CD4-positive, alpha-beta T cell (primary cell): ENCODE measurements around the gene HOMER1. TPM values are rescaled to one million over a fixed set of nuclear protein-coding genes. Genes with fewer than 3 reads are reported as not detected.

Source experiments
- ATAC-seq: fragments of 200-7000 bp; cut with Tn5 transposase; one replicate; pipeline ENCODE4 v1.10.0; 2022; ENCODE audit warnings: mild to moderate bottlenecking; ENCODE audit not compliant: poor library complexity
- CTCF ChIA-PET: fragments of 350-600 bp; sonication (Branson Sonifier 250); formaldehyde crosslinking; loops from one replicate; lab custom pipeline; 2021; ENCODE audit warnings: antibody characterized with exemption, inconsistent platforms; lab: Charles Lee
- POLR2A ChIA-PET: fragments of 350-600 bp; sonication (Branson Sonifier 250); formaldehyde crosslinking; loops from one replicate; lab custom pipeline; 2021; ENCODE audit warnings: antibody characterized with exemption, inconsistent platforms; lab: Charles Lee
- DNase-seq, 14 experiments: peaks; one replicate each; pipeline ENCODE4 v3.0.0-alpha.2; 2013 to 2020; ENCODE audit warnings: mixed read lengths in 2 of 14
- H3K27ac ChIP-seq, 2 donors: one replicate each; pipeline versions ENCODE4 v1.5.1 to v1.7.0; 2013; ENCODE audit warnings: low read length in 2 of 2, low read depth in 1 of 2, mild to moderate bottlenecking in 1 of 2
- H3K27me3 ChIP-seq, 2 experiments: 1 replicate in 1 of 2; 2 replicates in 1 of 2; pipeline versions ENCODE4 v1.6.1 to v1.7.0; 2013; ENCODE audit warnings: low read length in 2 of 2, control low read depth in 1 of 2, mild to moderate bottlenecking in 1 of 2, moderate library complexity in 1 of 2; ENCODE audit not compliant: insufficient read depth in 2 of 2, control insufficient read depth in 1 of 2
- H3K36me3 ChIP-seq: one replicate; pipeline ENCODE4 v1.6.1; 2013; ENCODE audit warnings: low read length, control low read depth; ENCODE audit not compliant: insufficient read depth
- H3K4me1 ChIP-seq: one replicate; pipeline ENCODE4 v1.6.1; 2013; ENCODE audit warnings: low read length, control low read depth; ENCODE audit not compliant: insufficient read depth
- H3K4me3 ChIP-seq: one replicate; pipeline ENCODE4 v1.5.1; 2013; ENCODE audit warnings: mild to moderate bottlenecking, low read length, moderate library complexity
- H3K9me3 ChIP-seq, 2 experiments: 1 replicate in 1 of 2; 2 replicates in 1 of 2; pipeline versions ENCODE4 v1.6.1 to v1.7.0; 2013; ENCODE audit warnings: low read length in 2 of 2, mild to moderate bottlenecking in 2 of 2, control low read depth in 1 of 2, moderate library complexity in 1 of 2; ENCODE audit not compliant: control insufficient read depth in 1 of 2, insufficient read depth in 1 of 2
- H3K27ac Mint-ChIP-seq: one replicate; pipeline ENCODE4 v1.8.0; 2020; ENCODE audit warnings: mixed read lengths
- H3K27me3 Mint-ChIP-seq: one replicate; pipeline ENCODE4 v1.8.0; 2021; ENCODE audit warnings: mixed read lengths
- H3K36me3 Mint-ChIP-seq: one replicate; pipeline ENCODE4 v1.8.0; 2021; ENCODE audit warnings: low read depth, mixed read lengths
- H3K4me1 Mint-ChIP-seq: one replicate; pipeline ENCODE4 v1.8.0; 2021; ENCODE audit warnings: low read depth, mixed read lengths
- H3K4me3 Mint-ChIP-seq: one replicate; pipeline ENCODE4 v1.8.0; 2020; ENCODE audit warnings: mild to moderate bottlenecking, mixed read lengths
- H3K9me3 Mint-ChIP-seq: one replicate; pipeline ENCODE4 v1.8.0; 2020; ENCODE audit warnings: mixed read lengths
- intact Hi-C, 2 experiments: fragments of 100-400 bp; cut with DNase I in 1 of 2; cut with micrococcal nuclease in 1 of 2; formaldehyde crosslinking; loops; one replicate each; pipeline versions ENCODE4 v1.15.1 to v1.9.0; 2023 to 2025; cut with DNase I, micrococcal nuclease
- total RNA-seq, 174 experiments: library from RNA in 2 of 174; stranded (reverse) in 2 of 174; gene quantifications; one replicate each; pipeline ENCODE4 v1.2.3 and lab custom pipeline; 2021 to 2026
- TF ChIP-seq, protein P1 (sequence below): fragments of 200-600 bp; IDR thresholded peaks from one replicate; pipeline ENCODE4 v1.8.0; 2022; ENCODE audit warnings: antibody characterized with exemption, mild to moderate bottlenecking

The HOMER1 gene
- total RNA-seq, 2 experiments from 2014 or later: 2.1 TPM

GRCh38 chr5:79561525-79561893 lies 47.6 kb upstream of the HOMER1 start:
- ChIA-PET POLR2A (no interaction called here), CTCF (interaction anchor here (1.0 to 1.3 kb wide), 2 partner anchors 11 to 127 kb away, joined by 3 read pairs; no protein-coding TSS in a partner anchor)
- no peak for ATAC-seq
- H3K4me1 ChIP-seq: no peaks in the 10 kb centered on the region
- peaks cover 4% of the 10 kb centered on the region for H3K27me3 Mint-ChIP-seq
- no peaks in the 10 kb centered on the region for H3K9me3 Mint-ChIP-seq
- TF ChIP-seq, protein P1, sequence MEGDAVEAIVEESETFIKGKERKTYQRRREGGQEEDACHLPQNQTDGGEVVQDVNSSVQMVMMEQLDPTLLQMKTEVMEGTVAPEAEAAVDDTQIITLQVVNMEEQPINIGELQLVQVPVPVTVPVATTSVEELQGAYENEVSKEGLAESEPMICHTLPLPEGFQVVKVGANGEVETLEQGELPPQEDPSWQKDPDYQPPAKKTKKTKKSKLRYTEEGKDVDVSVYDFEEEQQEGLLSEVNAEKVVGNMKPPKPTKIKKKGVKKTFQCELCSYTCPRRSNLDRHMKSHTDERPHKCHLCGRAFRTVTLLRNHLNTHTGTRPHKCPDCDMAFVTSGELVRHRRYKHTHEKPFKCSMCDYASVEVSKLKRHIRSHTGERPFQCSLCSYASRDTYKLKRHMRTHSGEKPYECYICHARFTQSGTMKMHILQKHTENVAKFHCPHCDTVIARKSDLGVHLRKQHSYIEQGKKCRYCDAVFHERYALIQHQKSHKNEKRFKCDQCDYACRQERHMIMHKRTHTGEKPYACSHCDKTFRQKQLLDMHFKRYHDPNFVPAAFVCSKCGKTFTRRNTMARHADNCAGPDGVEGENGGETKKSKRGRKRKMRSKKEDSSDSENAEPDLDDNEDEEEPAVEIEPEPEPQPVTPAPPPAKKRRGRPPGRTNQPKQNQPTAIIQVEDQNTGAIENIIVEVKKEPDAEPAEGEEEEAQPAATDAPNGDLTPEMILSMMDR: no peak
- H3K9me3 ChIP-seq: no peaks in the 10 kb centered on the region
- H3K4me3 ChIP-seq: no peak overlapping the region
- DNase-seq: no peak
- no peak overlapping the region for H3K27ac Mint-ChIP-seq
- H3K36me3 ChIP-seq: no peaks in the 10 kb centered on the region
- H3K4me3 Mint-ChIP-seq: no peak overlapping the region
- no peaks in the 10 kb centered on the region for H3K36me3 Mint-ChIP-seq
- intact Hi-C loops: no loop called here
- no peaks in the 10 kb centered on the region for H3K27me3 ChIP-seq
- H3K27ac ChIP-seq: no peak overlapping the region
- no peaks in the 10 kb centered on the region for H3K4me1 Mint-ChIP-seq

DNA sequence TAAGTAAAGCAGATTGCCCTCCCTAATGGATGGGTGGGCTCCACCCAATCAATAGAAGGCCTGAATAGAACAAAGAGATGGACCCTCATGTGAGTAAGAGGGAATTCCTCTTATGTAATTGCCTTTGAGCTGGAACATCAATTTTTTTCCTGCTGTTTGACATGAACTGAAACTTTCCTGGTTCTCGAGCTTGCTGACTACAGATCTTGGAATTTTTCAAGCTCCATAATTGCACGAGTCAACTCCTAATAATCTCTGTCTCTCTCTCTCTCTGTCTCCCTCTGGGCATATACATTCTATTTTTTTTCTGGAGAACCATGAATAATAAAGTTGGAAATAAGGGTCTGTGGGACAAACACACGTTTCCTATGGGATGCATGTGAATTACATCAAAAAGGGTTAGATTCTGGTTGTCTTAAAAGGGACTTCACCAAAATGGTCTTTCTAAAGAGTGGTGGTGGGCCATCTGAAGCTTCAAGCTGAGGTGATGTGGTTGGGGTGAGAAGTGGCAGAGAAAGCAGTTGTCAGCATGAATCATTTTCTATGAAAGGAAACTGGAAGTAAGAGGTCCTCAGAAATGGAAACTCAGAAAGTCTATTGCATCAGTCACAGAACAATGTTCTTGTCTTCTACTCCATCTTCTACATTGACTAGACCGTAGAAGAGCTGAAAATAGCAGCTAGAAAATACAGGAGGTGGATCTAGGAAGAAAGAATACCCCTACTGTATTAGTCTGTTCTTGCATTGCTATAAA lies 47.0 kb upstream of the HOMER1 start:
- DNase-seq (peak in 1 of 14 experiments; percentile 14), ATAC-seq (no peak)
- H3K4me3 ChIP-seq: no peak overlapping the region
- no peaks in the 10 kb centered on the region for H3K36me3 ChIP-seq
- no peaks in the 10 kb centered on the region for H3K4me1 ChIP-seq
- H3K27ac ChIP-seq: no peak overlapping the region
- H3K27me3 Mint-ChIP-seq: peaks cover 4% of the 10 kb centered on the region
- H3K9me3 ChIP-seq: no peaks in the 10 kb centered on the region
- TF ChIP-seq, protein P1: no peak
- no peak overlapping the region for H3K4me3 Mint-ChIP-seq
- no peaks in the 10 kb centered on the region for H3K9me3 Mint-ChIP-seq
- no peaks in the 10 kb centered on the region for H3K27me3 ChIP-seq
- no peaks in the 10 kb centered on the region for H3K4me1 Mint-ChIP-seq
- no peak overlapping the region for H3K27ac Mint-ChIP-seq
- ChIA-PET CTCF (interaction anchor here (1.0 to 1.3 kb wide), 2 partner anchors 10 to 126 kb away, joined by 3 read pairs; no protein-coding TSS in a partner anchor), POLR2A (no interaction called here)
- H3K36me3 Mint-ChIP-seq: no peaks in the 10 kb centered on the region
- intact Hi-C loops: no loop called here

DNA sequence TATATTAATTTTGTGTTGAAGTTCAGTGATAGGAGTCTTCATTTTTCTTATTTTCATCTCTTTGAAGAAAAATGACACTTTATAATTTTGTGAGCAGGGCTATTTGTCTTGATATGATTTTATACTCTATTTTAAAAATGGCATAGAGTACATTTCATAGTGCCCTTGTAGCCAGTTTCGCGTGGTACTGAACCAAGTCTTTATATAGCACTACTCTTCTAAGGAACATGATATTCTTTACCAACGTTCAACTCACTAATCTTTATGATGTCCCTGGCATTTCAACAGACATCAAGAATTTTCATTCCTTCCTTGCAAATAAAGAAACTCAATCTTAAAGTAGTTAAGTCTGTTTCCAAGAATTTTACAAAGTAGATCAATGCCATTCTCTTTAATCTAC lies 41.5 kb upstream of the HOMER1 start:
- no peaks in the 10 kb centered on the region for H3K27me3 ChIP-seq
- ATAC-seq (no peak), DNase-seq (no peak)
- POLR2A ChIA-PET: no interaction called here
- no peak overlapping the region for H3K4me3 ChIP-seq
- Mint-ChIP-seq H3K36me3 (no peaks in the 10 kb centered on the region), H3K4me1 (peaks cover 16% of the 10 kb centered on the region), H3K27ac (no peak overlapping the region), H3K9me3 (no peaks in the 10 kb centered on the region), H3K27me3 (no peaks in the 10 kb centered on the region), H3K4me3 (no peak overlapping the region)
- no peaks in the 10 kb centered on the region for H3K4me1 ChIP-seq
- TF ChIP-seq, protein P1: no peak
- CTCF ChIA-PET: no interaction called here
- H3K36me3 ChIP-seq: no peaks in the 10 kb centered on the region
- no peak overlapping the region for H3K27ac ChIP-seq
- intact Hi-C loops: no loop called here
- no peaks in the 10 kb centered on the region for H3K9me3 ChIP-seq
